GM18907 (cell line): ENCODE results near the gene CLP1.
"Not testable (repeated sequence)": the region's sequence is repeated elsewhere in the genome, so short reads cannot be mapped to it uniquely, and the experiment has no call there.

ENCODE experiments used
- ATAC-seq: cut with Tn5 transposase; IDR thresholded peaks from one replicate; pipeline ENCODE4 v1.9.1; 2021; ENCODE audit warnings: mild to moderate bottlenecking, moderate library complexity; ENCODE audit not compliant: unreplicated experiment

The CLP1 gene

GRCh38 chr11:57640068-57640800 lies 17.3 kb upstream of the CLP1 start:
- no peak for ATAC-seq

GRCh38 chr11:57641011-57641807 lies 16.4 kb upstream of the CLP1 start:
- peak; percentile 25 for ATAC-seq

DNA sequence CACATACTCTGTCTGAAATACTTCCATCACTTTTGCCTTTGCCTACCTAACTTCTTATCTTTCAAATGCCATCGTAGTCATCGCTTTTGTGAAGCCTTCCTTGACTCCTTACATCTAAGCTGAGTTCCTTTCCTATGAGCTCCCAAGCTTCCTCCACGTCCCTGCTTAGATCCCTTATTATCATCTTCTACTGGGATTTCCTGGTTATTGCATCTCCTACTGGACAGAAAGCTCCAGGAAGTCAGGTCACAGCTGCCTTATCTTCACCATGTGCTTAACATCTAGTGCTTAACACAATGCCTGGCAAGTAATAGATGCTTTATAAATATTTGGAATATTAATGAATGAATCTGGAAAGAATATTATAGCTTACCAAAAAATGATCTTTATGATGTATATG lies 13.8 kb upstream of the CLP1 start:
- no peak for ATAC-seq

GRCh38 chr11:57644748-57645688 lies 12.5 kb upstream of the CLP1 start:
- peak; percentile 56 for ATAC-seq

GRCh38 chr11:57645689-57646085 lies 11.9 kb upstream of the CLP1 start:
- ATAC-seq: no peak

DNA sequence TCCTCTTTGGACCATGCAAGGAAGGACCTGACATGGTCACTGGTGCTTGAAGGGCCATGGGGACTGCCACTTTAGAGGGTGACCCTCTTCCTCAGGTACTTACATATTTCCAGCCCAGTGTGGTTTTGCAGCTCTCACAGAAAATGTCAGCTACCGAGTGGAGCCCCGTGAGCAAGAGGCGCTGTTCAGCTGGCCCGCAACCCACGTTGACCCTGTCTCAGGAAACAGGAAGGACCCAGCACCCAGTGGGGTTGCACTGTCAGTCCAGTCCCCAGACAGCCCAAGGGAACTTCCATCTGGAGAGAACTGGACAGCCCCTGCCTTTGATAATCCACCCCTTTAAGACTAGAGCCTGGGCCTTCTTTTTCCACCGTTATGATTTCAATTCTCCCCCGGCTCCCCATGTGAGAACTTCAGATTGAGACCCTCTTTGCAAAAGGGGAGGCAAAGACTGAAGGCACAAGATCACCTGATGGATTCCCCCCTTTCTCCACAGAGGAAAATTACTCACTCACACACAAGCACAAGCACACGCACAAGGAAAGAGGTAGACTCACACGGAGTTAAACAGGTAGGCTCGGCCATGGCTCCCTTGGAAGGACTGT lies 11.3 kb upstream of the CLP1 start:
- no peak for ATAC-seq

- ATAC-seq: no peak
Observed at GRCh38 chr11:57646799-57647303, 10.7 kb upstream of the CLP1 start.

- ATAC-seq: no peak
Observed at GRCh38 chr11:57647372-57647771, 10.2 kb upstream of the CLP1 start.

DNA sequence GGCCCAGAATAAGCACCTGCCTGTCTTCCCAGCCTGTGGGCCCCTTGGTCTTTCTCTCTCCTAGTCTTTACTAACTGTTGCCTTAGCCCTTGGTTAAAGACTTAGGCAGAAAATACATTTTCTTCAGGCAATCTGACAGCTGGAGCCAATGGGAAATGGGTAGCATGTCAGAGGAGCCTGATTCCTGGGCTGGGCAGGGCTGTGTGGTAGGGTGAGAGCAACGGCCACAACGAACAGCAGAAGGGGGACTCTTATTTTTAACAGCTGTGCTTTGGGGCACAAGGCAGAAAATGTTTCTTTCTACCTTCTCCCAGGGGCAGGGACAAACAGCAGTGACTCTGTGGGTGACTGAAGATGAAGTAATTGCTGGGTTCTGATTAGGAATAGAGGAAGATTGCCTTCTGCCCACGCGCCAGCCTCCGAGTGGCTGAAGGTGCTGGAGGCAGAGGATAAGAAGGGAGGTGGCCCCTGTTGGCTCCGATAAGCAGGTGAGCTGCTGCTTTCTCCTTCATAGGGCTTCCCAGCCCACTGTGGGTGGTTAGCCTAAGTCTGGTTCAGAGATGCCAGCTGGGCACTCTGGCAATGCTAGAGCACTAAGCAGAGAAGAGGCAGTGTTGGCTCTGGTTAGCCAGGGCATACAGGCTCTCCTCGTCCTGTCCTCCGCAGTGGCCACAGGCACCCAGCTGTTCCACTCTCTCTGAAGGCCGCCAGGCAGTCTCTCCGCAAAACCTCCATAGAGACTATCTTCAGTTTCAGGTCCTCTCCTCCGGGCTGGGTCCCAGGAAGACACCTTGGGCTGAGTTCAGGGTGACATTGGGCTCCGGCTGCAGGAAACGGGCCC lies 9.4 kb upstream of the CLP1 start:
- no peak for ATAC-seq

DNA sequence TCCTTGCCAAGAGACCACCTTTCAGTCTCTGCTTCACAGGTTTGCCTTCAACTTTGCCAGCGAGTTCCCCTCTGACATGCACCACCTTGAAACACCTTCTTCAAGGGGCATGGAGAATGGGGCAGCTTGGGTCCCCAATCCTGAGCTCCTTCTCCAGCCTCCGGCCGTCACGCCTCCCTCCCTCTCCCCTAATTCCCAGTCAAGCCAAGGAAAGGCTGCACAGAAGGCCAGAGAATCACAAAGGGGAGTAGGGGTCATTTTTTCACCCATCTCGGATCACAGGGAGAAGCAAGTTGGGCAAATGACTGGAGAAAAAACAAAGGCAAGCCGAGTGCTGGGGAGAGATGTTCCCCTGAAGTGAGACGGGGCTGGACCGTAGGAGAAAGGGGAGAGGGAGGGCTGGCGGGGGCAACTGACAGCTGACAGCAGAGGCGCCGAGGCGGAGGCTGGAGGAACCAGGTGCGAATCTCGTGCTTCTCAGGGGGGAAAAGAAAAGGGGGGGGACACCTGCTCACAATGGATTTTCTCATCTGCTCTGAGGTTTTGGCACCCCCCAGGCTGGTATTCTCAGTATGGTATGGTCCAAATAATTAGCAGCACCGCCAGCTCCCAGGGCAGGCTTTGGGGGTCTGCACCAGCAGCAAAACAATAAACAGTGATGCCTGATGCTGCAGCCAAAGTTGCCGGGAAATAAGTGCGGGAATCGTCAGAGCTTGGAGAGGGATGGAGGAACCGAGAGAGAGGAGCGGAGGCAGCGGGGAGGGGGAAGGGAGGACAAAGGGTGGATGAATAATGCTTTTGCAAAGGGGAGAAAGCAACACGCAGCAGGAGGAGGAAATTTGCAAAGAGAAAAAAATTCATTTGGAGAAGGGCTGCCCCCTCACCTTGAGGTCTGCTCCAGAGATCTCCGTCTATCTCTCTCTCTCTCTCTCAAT lies 8.5 kb upstream of the CLP1 start:
- ATAC-seq: no peak

DNA sequence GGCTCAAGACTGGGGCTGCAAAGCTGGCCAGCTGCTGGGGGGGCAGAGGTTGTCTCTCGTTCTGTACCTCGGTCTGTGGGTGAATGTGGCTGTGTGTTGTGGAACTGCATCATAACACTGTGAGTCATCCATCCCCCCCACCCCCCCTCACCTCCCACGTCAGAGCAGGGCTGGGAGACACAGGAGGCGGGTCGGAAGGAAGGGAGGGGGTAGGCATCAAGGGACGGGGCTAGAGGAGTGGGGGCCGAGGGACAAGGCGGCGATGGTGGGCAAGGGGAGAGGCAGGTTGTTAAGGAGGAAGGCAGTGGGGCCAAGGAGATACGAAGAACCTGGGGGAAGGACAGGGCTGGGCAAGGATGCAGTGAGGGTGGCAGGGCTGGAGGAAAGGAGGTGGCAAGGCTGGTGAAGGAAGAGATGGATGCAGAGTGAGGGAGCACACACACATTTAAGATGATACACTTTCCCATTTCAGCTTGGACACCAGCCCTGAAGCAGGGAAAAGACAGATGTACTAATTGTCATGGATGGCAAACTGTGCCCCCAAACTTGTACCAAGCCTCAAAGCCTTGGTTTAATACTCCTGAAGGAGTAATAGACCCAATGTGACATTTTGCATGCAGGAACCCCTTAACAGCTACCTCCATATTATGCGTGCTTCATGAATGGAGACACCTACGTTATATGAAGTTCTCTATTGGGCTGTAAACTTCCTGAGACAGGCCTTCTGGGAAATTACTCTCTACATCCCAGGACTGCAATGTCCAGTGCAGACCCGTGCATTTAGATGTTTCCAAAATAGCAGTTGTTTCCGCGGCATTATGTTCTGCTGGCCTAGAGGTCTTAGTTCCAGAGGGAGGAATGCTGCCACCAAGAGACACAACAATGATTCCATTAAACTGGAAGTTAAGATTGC lies 7.5 kb upstream of the CLP1 start, which contains the start of gene YPEL4:
TSS of gene YPEL4 (minus strand) at position 87 of the 913 bp plus-strand sequence. CDS start 2,805 bp downstream, outside the sequence.
- ATAC-seq: no peak

DNA sequence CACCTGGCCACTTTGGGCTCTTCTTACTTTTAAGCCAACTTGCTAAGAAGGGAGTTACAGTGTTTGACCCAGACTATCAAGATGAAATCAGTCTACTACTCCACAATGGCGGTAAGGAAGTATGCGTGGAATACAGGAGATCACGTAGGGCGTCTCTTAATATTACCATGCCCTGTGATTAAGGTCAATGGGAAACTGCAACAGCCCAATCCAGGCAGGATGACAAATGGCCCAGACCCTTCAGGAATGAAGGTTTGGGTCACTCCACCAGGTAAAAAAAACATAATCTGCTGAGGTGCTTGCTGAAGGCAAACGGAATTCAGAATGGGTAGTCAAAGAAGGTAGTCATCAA lies 6.8 kb upstream of the CLP1 start:
- no peak for ATAC-seq

DNA sequence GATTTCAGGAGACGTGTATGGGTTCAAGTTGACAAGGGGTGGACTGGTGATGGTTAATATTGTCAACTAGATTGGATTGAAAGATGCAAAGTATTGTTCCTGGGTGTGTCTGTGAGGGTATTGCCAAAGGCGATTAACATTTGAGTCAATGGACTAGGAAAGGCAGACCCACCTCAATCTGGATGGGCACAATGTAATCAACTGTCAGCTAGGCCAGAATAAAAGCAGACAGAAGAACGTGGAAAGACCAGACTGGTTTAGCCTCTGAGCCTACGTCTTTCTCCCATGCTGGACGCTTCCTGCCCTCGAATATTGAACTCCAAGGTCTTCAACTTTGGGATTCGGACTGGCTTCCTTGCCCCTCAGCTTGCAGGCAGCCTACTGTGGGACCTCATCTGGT lies 6.2 kb upstream of the CLP1 start:
- no peak for ATAC-seq

DNA sequence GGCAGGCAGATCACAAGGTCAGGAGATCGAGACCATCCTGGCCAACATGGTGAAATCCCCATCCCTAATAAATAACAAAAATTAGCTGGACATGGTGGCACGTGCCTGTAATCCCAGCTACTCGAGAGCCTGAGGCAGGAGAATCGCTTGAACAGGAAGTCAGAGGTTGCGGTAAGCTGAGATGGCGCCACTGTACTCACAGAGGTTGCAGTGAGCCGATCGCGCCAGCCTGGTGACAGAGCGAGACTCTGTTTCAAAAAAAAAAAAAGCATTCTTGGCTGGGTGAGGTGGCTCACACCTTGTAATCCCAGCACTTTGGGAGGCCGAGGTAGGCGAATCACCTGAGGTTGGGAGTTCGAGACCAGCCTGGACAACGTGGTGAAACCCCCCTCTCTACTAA lies 5.3 kb upstream of the CLP1 start:
- ATAC-seq: not testable (repeated sequence)

DNA sequence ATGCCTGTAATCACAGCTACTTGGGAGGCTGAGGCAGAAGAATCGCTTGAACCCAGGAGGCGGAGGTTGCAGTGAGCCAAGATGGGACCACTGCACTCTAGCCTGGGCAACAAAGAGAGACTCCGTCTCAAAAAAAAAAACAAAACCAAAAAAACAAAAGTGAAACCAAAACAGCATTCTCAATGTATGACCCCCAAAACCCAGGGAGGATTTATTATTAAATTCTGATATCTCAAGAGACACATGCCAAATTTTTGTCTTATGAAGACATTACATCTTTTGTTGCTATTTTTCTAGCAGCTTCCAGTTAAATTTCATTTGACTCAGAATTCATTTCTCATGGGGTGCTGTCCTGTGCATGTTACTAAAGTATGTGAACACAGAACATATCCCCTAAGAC lies 4.9 kb upstream of the CLP1 start:
- no peak for ATAC-seq

DNA sequence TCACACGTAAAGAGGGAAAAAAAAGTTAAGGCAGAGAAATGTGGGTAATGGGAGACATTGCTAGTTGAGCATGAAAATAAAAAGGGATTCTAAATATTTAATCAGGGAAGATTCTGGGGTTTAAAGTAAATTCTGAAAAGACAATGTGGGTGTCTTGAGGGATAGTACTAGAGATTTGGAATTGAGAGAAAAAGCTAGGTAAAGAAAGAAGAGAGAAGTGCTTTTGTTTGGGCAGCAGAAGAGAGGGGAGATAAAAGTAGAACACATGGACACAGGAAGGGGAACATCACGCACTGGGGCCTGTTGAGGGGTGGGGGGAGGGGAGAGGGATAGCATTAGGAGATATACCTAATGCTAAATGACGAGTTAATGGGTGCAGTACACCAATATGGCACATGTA lies 4.4 kb upstream of the CLP1 start:
- no peak for ATAC-seq

- ATAC-seq: no peak
Observed at GRCh38 chr11:57656885-57657193, 723 bp upstream of the CLP1 start.

- ATAC-seq: no peak
Observed at GRCh38 chr11:57658023-57658361, 430 bp downstream of the CLP1 start.
